Peyer's patch (tissue), 4 donors: ENCODE results near the gene FAM227A. TPM values are rescaled to one million over a fixed set of nuclear protein-coding genes. Genes with fewer than 3 reads are reported as not detected.

Source experiments
- DNase-seq, 3 donors: peaks; one replicate each; pipeline ENCODE4 v3.0.0-alpha.2; 2017 to 2019
- H3K27ac ChIP-seq, 4 donors: fragments of 200-600 bp; sonication (generic); one replicate each; pipeline ENCODE4 v1.5.1; 2016 to 2019
- H3K27me3 ChIP-seq, 2 donors: fragments of 200-600 bp; sonication (generic); one replicate each; pipeline ENCODE4 v1.5.1; 2019
- H3K36me3 ChIP-seq, 3 donors: fragments of 200-600 bp; sonication (generic); one replicate each; pipeline ENCODE4 v1.5.1; 2016 to 2019
- H3K4me1 ChIP-seq, 4 donors: fragments of 200-600 bp; sonication (generic); one replicate each; pipeline ENCODE4 v1.5.1; 2016 to 2019
- H3K4me3 ChIP-seq, 4 donors: fragments of 200-600 bp; sonication (generic); 1 replicate in 3 of 4; 2 replicates in 1 of 4; pipeline ENCODE4 v1.5.1; 2016 to 2019; ENCODE audit warnings: mild to moderate bottlenecking in 1 of 4
- H3K9me3 ChIP-seq, 4 donors: fragments of 200-600 bp; sonication (generic); one replicate each; pipeline ENCODE4 v1.5.1; 2016 to 2019; ENCODE audit warnings: mild to moderate bottlenecking in 1 of 4
- POLR2A ChIP-seq, 2 donors: fragments of 450-650 bp; IDR thresholded peaks; one replicate each; pipeline ENCODE4 v1.5.1; 2017; ENCODE audit warnings: antibody characterized with exemption in 2 of 2, mild to moderate bottlenecking in 2 of 2, moderate library complexity in 2 of 2
- total RNA-seq, 4 donors: library from RNA; depleted of rRNA; stranded (reverse); fragments of >200 nt; gene quantifications; one replicate each; pipeline ENCODE4 v1.1.0, GENCODE V29; 2016
- TF ChIP-seq, protein P1 (sequence below), 6 experiments: fragments of 450-650 bp in 4 of 6; fragments of 200-600 bp in 2 of 6; sonication (generic) in 1 of 6; IDR thresholded peaks; one replicate each; pipeline ENCODE4 v1.5.1; 2017 to 2019; ENCODE audit warnings: antibody characterized with exemption in 6 of 6, mild to moderate bottlenecking in 3 of 6, moderate library complexity in 1 of 6

Gene FAM227A
- total RNA-seq, 4 donors from 2014 or later: 2.6 to 18.2 TPM; not detected in 2

GRCh38 chr22:38684895-38685294, 28.7 kb upstream of the FAM227A start:
- peaks cover 0 to 60% (median 0%) of the 10 kb centered on the region in 3 donors for H3K36me3 ChIP-seq
- H3K4me1 ChIP-seq: peaks cover 3 to 13% (median 5%) of the 10 kb centered on the region in 4 donors
- H3K27me3 ChIP-seq: no peaks in the 10 kb centered on the region
- no peak overlapping the region for H3K27ac ChIP-seq
- no peak for DNase-seq
- no peak overlapping the region for H3K4me3 ChIP-seq
- TF ChIP-seq, protein P1, sequence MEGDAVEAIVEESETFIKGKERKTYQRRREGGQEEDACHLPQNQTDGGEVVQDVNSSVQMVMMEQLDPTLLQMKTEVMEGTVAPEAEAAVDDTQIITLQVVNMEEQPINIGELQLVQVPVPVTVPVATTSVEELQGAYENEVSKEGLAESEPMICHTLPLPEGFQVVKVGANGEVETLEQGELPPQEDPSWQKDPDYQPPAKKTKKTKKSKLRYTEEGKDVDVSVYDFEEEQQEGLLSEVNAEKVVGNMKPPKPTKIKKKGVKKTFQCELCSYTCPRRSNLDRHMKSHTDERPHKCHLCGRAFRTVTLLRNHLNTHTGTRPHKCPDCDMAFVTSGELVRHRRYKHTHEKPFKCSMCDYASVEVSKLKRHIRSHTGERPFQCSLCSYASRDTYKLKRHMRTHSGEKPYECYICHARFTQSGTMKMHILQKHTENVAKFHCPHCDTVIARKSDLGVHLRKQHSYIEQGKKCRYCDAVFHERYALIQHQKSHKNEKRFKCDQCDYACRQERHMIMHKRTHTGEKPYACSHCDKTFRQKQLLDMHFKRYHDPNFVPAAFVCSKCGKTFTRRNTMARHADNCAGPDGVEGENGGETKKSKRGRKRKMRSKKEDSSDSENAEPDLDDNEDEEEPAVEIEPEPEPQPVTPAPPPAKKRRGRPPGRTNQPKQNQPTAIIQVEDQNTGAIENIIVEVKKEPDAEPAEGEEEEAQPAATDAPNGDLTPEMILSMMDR (IDR thresholded peaks at IDR 0.05): no peak
- no peak for TF ChIP-seq POLR2A (IDR thresholded peaks at IDR 0.05)
- H3K9me3 ChIP-seq: no peaks in the 10 kb centered on the region

DNA sequence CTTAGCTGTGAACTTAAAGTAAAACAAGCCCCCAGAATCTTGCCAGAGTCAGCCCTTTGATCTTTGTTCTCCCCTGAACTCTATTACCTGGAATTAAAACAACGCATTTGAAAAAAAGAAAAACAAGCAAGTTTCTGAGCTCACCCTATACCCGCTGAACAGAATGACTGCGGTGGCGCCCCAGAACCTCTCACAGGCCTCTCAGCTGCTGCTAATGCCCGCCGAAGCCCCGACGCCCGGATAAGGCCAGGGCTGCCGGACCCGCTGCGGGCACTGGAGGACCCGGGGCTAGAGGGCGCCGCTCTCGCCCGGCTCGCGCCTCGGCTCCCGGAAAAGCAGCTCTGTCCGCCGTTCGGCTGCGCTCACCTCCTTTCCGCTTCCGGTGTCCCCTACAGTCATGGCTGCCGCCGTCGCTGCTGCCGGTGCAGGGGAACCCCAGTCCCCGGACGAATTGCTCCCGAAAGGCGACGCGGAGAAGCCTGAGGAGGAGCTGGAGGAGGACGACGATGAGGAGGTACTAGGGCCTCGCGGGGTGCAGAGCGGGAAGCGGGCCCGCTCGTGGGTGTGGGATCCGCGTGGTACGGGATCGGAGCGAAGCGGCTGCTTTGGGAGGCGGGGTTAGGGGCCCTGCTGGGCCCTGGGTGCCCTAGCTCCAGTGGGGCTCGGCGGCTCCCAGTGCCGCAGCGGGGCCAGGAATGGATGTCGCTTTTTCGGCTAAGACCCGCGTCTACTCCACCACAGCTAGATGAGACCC, 25.6 kb upstream of the FAM227A start, which contains the start of gene TOMM22:
Gene TOMM22, plus strand, starts transcription at position 376 of the 754 bp plus-strand sequence. Its CDS starts 22 bp downstream, at position 398.
- Histone ChIP-seq H3K27me3 (no peaks in the 10 kb centered on the region), H3K4me1 (peaks cover 3 to 9% (median 5%) of the 10 kb centered on the region in 4 donors), H3K36me3 (peaks cover 0 to 35% (median 0%) of the 10 kb centered on the region in 3 donors), H3K9me3 (no peaks in the 10 kb centered on the region), H3K27ac (peak within 1 kb of the TSS; percentile 57 to 83 (median 80)), H3K4me3 (peak within 1 kb of the TSS; percentile 85 to 99 (median 92))
- TF ChIP-seq, protein P1 (IDR thresholded peaks at IDR 0.05): peak; percentile 34 to 68 (median 54)
- peak; percentile 54 to 74 for TF ChIP-seq POLR2A (IDR thresholded peaks at IDR 0.05)
- DNase-seq: peak; percentile 83 to 94 (median 92)

GRCh38 chr22:38675833-38676232, 19.6 kb upstream of the FAM227A start:
- peaks cover 0 to 22% (median 0%) of the 10 kb centered on the region in 3 donors for H3K36me3 ChIP-seq
- no peak for TF ChIP-seq POLR2A (IDR thresholded peaks at IDR 0.05)
- no peaks in the 10 kb centered on the region for H3K9me3 ChIP-seq
- H3K27ac ChIP-seq: no peak overlapping the region
- H3K4me3 ChIP-seq: no peak overlapping the region
- no peaks in the 10 kb centered on the region for H3K4me1 ChIP-seq
- H3K27me3 ChIP-seq: no peaks in the 10 kb centered on the region
- no peak for DNase-seq

DNA sequence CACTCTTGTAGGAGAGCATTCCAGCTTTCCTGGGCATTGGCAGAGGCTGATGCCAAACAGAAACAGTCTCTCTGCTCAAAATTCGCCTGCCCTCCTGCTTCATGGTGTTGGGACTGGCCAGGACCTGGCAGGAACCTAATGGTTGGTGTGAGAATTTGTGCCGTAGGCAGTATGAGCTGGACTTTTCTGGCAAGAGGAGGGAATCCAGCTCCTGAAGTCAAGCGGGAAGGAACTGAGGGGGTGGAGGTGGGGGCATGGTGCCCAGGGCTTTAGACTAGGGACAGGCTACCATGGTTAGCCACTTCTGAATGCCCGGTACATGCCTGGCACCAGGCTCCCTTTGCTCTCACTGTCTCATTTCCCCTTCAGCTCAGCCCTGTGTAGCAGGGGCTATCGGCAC, 18.7 kb upstream of the FAM227A start:
- no peak for TF ChIP-seq POLR2A (IDR thresholded peaks at IDR 0.05)
- TF ChIP-seq, protein P1 (IDR thresholded peaks at IDR 0.05): no peak
- Histone ChIP-seq H3K36me3 (peaks cover 0 to 25% (median 0%) of the 10 kb centered on the region in 3 donors), H3K4me1 (no peaks in the 10 kb centered on the region), H3K27me3 (no peaks in the 10 kb centered on the region), H3K9me3 (no peaks in the 10 kb centered on the region), H3K4me3 (no peak overlapping the region), H3K27ac (no peak overlapping the region)
- DNase-seq: no peak

GRCh38 chr22:38657045-38657909, 1.1 kb upstream of the FAM227A start:
- H3K27ac ChIP-seq: peak overlapping the region; percentile 77 to 86 (median 82)
- H3K9me3 ChIP-seq: no peaks in the 10 kb centered on the region
- peak in 2 of 3 donors; percentile 62 to 64 for DNase-seq
- peak overlapping the region; percentile 65 to 89 (median 76) for H3K4me3 ChIP-seq
- H3K27me3 ChIP-seq: no peaks in the 10 kb centered on the region
- no peaks in the 10 kb centered on the region for H3K36me3 ChIP-seq
- no peak for TF ChIP-seq POLR2A (IDR thresholded peaks at IDR 0.05)
- TF ChIP-seq, protein P1 (IDR thresholded peaks at IDR 0.05): no peak
- peaks cover 0 to 12% (median 5%) of the 10 kb centered on the region in 4 donors for H3K4me1 ChIP-seq
